Endothelial cell of umbilical vein (primary cell): Measurements from ENCODE around the gene HAPLN2.

Experiments used
- CTCF ChIP-seq, 2 donors: IDR thresholded peaks; 1 replicate in 1 of 2; 2 replicates in 1 of 2; pipeline ENCODE4 v1.5.1; 2011; ENCODE audit warnings: low read length in 2 of 2, mild to moderate bottlenecking in 2 of 2, moderate library complexity in 2 of 2, control low read depth in 1 of 2, inconsistent platforms in 1 of 2, low read depth in 1 of 2; ENCODE audit not compliant: insufficient read depth in 1 of 2; ENCODE audit errors: extremely low read depth in 1 of 2
- POLR2A ChIP-seq: IDR thresholded peaks from 2 replicates; pipeline ENCODE4 v1.6.1; 2012; ENCODE audit warnings: low read depth, mild to moderate bottlenecking, control low read depth, low read length

GRCh38 chr1:156658945-156659574, 39.8 kb downstream of the HAPLN2 start:
- no peak for TF ChIP-seq POLR2A
- no peak for TF ChIP-seq CTCF (IDR thresholded peaks at IDR 0.05; ENCODE audit: extremely low read depth in 1 of 2, insufficient read depth in 1 of 2, low read depth in 1 of 2, low read length in 2 of 2)
